ENCODE data around the gene SUSD6.

SUSD6 gene

DNA sequence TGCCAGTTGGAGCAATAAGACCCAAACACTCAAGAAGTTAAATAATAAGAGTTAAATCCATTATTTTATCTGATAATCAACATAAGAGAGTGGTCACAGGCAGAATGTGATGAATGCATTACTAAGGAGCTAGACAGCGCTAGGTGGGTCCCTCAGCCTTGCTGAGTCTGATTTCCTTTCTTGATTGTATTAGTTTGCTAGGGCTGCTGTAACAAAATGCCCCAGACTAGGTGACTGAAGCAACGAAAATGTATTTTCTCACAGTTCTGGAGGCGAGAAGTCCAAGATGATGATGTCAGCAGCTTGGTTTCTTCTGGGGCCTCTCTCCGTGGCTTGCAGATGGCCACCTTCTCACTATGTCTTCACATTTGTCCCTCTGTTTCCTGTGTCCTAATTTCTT lies 28.6 kb upstream of the SUSD6 start:
- Histone ChIP-seq H3K4me1 (ENCODE audit: control insufficient read depth, low read length) (peaks cover 15% of the 10 kb centered on the region), H3F3A (ENCODE audit: control insufficient read depth, insufficient read depth) (peaks cover 4% of the 10 kb centered on the region; the same call in 1 of the 2 replicates), H3K9me3 (ENCODE audit: control insufficient read depth, insufficient read depth, low read length) (no peaks in the 10 kb centered on the region), H3K4me2 (ENCODE audit: low read length) (no peak overlapping the region), H3K27ac (ENCODE audit: low read depth, low read length) (no peak overlapping the region), H3K36me3 (ENCODE audit: control insufficient read depth, low read length) (no peaks in the 10 kb centered on the region), H4K20me1 (ENCODE audit: control insufficient read depth, insufficient read depth, low read depth, low read length) (no peaks in the 10 kb centered on the region), H3K9me2 (replicated peaks; ENCODE audit: control insufficient read depth, low read length) (no peaks in the 10 kb centered on the region), H3K27me3 (ENCODE audit: control insufficient read depth, low read length) (peaks cover 9% of the 10 kb centered on the region; the same call in 1 of the 2 replicates), H3K4me3 (ENCODE audit: low read length) (no peak overlapping the region), H3K79me2 (ENCODE audit: control insufficient read depth, low read length) (no peaks in the 10 kb centered on the region)
- no peak for TF ChIP-seq EZH2phosphoT487 (IDR thresholded peaks at IDR 0.05; ENCODE audit: borderline replicate concordance, low read length)
- TF ChIP-seq, protein P1, sequence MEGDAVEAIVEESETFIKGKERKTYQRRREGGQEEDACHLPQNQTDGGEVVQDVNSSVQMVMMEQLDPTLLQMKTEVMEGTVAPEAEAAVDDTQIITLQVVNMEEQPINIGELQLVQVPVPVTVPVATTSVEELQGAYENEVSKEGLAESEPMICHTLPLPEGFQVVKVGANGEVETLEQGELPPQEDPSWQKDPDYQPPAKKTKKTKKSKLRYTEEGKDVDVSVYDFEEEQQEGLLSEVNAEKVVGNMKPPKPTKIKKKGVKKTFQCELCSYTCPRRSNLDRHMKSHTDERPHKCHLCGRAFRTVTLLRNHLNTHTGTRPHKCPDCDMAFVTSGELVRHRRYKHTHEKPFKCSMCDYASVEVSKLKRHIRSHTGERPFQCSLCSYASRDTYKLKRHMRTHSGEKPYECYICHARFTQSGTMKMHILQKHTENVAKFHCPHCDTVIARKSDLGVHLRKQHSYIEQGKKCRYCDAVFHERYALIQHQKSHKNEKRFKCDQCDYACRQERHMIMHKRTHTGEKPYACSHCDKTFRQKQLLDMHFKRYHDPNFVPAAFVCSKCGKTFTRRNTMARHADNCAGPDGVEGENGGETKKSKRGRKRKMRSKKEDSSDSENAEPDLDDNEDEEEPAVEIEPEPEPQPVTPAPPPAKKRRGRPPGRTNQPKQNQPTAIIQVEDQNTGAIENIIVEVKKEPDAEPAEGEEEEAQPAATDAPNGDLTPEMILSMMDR (IDR thresholded peaks at IDR 0.05; ENCODE audit: low read depth, low read length, poor library complexity, severe bottlenecking), result no peak

DNA sequence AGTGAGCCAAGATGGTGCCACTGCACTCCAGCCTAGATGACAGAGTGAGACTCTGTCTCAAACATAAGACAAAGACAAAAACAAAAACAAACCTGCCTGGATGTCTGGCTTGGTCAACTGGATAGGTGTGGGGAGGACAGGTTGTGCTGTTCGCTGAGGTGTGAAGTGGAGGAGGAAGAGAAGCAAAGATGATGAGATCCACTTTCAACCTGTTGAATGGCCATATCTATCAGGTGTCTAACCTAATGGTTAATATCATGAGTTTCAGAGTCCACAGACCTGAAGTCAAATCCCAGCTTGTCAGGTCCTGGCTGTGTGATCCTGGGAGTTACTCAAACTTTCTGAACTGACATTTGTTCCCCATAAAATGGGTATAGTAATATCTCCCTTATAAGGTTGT lies 27.0 kb upstream of the SUSD6 start:
- H3K27ac ChIP-seq (ENCODE audit: low read depth, low read length), result no peak overlapping the region
- TF ChIP-seq EZH2phosphoT487 (IDR thresholded peaks at IDR 0.05; ENCODE audit: borderline replicate concordance, low read length), result no peak
- H3K4me2 ChIP-seq (ENCODE audit: low read length), result no peak overlapping the region
- H3F3A ChIP-seq (ENCODE audit: control insufficient read depth, insufficient read depth), result peaks cover 4% of the 10 kb centered on the region; the same call in 1 of the 2 replicates
- no peaks in the 10 kb centered on the region for H3K9me2 ChIP-seq (replicated peaks; ENCODE audit: control insufficient read depth, low read length)
- peaks cover 10% of the 10 kb centered on the region; the same call in 1 of the 2 replicates for H3K27me3 ChIP-seq (ENCODE audit: control insufficient read depth, low read length)
- H3K79me2 ChIP-seq (ENCODE audit: control insufficient read depth, low read length), result no peaks in the 10 kb centered on the region
- no peaks in the 10 kb centered on the region for H4K20me1 ChIP-seq (ENCODE audit: control insufficient read depth, insufficient read depth, low read depth, low read length)
- H3K4me1 ChIP-seq (ENCODE audit: control insufficient read depth, low read length), result peaks cover 15% of the 10 kb centered on the region
- no peaks in the 10 kb centered on the region for H3K36me3 ChIP-seq (ENCODE audit: control insufficient read depth, low read length)
- no peak overlapping the region for H3K4me3 ChIP-seq (ENCODE audit: low read length)
- H3K9me3 ChIP-seq (ENCODE audit: control insufficient read depth, insufficient read depth, low read length), result no peaks in the 10 kb centered on the region

DNA sequence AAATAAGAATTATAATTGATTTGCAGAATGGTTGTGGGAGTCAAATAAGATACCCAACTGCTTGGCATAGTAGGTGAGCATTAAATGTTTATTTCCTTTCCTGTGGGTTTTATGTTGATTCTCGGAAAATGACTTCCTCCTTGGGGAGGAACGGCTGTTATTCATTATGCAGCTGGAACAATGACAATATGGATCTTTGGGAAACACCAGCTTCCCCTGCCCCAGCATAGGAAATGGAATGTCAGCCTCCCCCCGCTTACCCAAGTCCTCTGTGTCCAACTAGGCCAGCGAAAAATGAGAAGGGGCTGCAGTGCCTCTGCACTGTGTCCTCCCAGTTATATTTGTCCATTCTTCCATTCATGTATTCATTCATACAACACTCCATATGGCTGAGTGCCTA lies 25.0 kb upstream of the SUSD6 start:
- Histone ChIP-seq H3K36me3 (ENCODE audit: control insufficient read depth, low read length) (no peaks in the 10 kb centered on the region), H3K9me2 (replicated peaks; ENCODE audit: control insufficient read depth, low read length) (no peaks in the 10 kb centered on the region), H3K79me2 (ENCODE audit: control insufficient read depth, low read length) (no peaks in the 10 kb centered on the region), H3K4me2 (ENCODE audit: low read length) (no peak overlapping the region), H3K27ac (ENCODE audit: low read depth, low read length) (no peak overlapping the region), H3K4me1 (ENCODE audit: control insufficient read depth, low read length) (peaks cover 2% of the 10 kb centered on the region), H3K27me3 (ENCODE audit: control insufficient read depth, low read length) (peaks cover 13% of the 10 kb centered on the region), H3K4me3 (ENCODE audit: low read length) (no peak overlapping the region), H3F3A (ENCODE audit: control insufficient read depth, insufficient read depth) (no peaks in the 10 kb centered on the region), H3K9me3 (ENCODE audit: control insufficient read depth, insufficient read depth, low read length) (no peaks in the 10 kb centered on the region), H4K20me1 (ENCODE audit: control insufficient read depth, insufficient read depth, low read depth, low read length) (no peaks in the 10 kb centered on the region)
- TF ChIP-seq, protein P1 (IDR thresholded peaks at IDR 0.05; ENCODE audit: low read depth, low read length, poor library complexity, severe bottlenecking), result no peak
- no peak for TF ChIP-seq EZH2phosphoT487 (IDR thresholded peaks at IDR 0.05; ENCODE audit: borderline replicate concordance, low read length)

DNA sequence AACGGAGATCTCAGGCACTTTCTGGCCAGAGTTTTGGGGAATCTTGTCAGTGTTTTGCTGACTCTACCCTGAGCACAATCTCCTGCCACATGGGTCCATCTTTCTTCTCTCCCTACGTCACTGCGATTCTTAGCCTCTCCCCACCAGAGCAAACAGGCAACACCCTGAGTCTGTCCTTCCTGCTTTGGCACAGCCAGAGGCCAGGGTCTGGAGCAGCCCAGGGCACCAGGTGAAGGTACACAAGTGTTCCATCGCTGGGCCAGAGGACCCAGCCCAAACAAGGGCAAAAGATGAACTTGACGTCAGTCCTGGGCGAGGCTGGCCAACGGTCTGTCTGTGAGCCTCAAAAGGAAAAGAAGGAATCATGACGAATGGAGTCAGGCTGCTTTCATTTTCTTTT lies 24.0 kb upstream of the SUSD6 start:
- Histone ChIP-seq H4K20me1 (ENCODE audit: control insufficient read depth, insufficient read depth, low read depth, low read length) (no peaks in the 10 kb centered on the region), H3K27ac (ENCODE audit: low read depth, low read length) (no peak overlapping the region), H3K9me3 (ENCODE audit: control insufficient read depth, insufficient read depth, low read length) (no peaks in the 10 kb centered on the region), H3K27me3 (ENCODE audit: control insufficient read depth, low read length) (peaks cover 14% of the 10 kb centered on the region), H3K4me3 (ENCODE audit: low read length) (no peak overlapping the region), H3K36me3 (ENCODE audit: control insufficient read depth, low read length) (no peaks in the 10 kb centered on the region), H3K79me2 (ENCODE audit: control insufficient read depth, low read length) (no peaks in the 10 kb centered on the region), H3F3A (ENCODE audit: control insufficient read depth, insufficient read depth) (no peaks in the 10 kb centered on the region), H3K4me2 (ENCODE audit: low read length) (no peak overlapping the region), H3K9me2 (replicated peaks; ENCODE audit: control insufficient read depth, low read length) (no peaks in the 10 kb centered on the region), H3K4me1 (ENCODE audit: control insufficient read depth, low read length) (no peaks in the 10 kb centered on the region)
- TF ChIP-seq, protein P1 (IDR thresholded peaks at IDR 0.05; ENCODE audit: low read depth, low read length, poor library complexity, severe bottlenecking), result no peak
- no peak for TF ChIP-seq EZH2phosphoT487 (IDR thresholded peaks at IDR 0.05; ENCODE audit: borderline replicate concordance, low read length)

All from DOHH2 (cell line).